AG09319 (cell line): Measurements from ENCODE around the gene LRP10.
A peak's percentile ranks its signal among the peaks of the same experiment; 100 is the strongest.
"Not testable (repeated sequence)": the region's sequence is repeated elsewhere in the genome, so short reads cannot be mapped to it uniquely, and the experiment has no call there.

Source experiments
- DNase-seq: peaks from one replicate; pipeline ENCODE4 v3.0.0-alpha.2; 2010; ENCODE audit warnings: low read depth; ENCODE audit errors: extremely low read depth
- CTCF ChIP-seq: IDR thresholded peaks from 2 replicates; pipeline ENCODE4 v1.5.1; 2011; ENCODE audit warnings: low read depth, mild to moderate bottlenecking, inconsistent platforms, low read length, moderate library complexity

LRP10 gene

DNA sequence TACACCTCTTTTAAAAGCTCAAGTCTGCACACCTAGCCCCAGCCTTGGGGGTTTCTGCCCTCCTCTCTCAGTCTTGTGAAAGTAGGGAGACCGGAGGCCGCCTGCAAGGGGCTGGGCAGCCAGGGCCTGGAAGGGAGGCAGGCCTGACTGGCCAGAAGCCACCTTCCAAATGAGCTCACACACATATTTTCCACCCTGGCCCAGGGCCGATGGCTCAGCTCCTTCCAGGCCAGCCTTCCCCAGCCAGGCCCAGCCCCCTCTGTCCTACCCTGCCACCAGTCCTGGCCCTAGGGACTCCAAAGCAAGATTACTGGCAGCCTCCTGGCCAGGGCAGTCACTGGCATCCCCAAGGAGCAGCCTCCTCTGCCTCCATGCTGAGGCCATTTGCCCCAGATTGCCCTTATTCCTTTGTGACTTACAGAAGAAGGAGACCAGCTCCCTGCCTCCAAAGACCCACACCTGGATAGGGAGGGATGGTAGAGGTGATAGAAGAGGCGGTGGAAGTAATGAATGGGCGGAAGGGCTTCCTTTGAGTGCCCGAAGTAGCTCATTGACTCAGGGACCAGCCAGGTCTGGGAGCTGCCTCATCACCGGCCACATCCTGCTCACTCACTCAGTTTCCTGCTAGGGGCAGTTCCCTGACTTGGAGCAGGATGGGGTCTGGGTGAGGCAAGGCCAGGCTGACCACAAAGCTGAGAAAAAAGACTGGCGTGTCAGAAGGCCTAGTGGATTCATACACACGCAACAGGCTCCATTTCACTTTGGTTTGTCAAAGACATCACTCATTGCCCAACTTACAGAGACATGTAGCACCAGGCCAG is 20.4 kb upstream of the LRP10 start:
- TF ChIP-seq CTCF = no peak
- DNase-seq = peak; percentile 93

DNA sequence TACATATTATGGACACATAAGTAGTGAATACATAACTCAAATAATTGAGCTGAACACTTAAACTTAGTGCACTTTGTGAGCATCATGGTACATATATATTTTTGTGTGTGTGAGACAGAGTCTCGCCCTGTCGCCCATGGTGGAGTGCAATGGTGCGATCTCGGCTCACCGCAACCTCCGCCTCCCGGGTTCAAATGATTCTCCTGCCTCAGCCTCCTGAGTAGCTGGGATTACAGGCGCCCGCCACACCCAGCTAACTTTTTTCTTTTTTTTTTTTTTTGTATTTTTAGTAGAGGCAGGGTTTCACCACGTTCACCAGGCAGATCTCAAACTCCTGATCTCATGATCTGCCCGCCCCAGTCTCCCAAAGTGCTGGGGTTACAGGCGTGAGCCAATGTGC is 19.4 kb upstream of the LRP10 start:
- DNase-seq = not testable (repeated sequence)

DNA sequence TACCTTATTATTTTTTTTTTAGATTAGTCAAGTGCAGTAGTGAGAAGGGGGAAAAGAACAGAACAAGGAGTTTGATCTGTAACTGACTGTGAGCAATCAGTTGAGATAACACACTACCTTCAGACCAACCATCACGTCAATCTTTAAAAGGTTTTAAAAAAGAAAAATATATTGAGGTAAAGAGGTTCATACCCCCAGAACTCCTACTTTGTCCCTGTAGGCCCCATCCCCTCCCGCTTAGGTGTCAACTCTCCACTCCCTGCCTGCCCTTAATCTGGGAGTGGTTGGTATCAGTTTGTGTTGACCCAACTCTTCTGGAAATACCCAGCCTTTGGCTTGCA is 19.0 kb upstream of the LRP10 start:
- DNase-seq = no peak
- TF ChIP-seq CTCF = no peak

- peak; percentile 87 for TF ChIP-seq CTCF
- DNase-seq = no peak
Observed at GRCh38 chr14:22852940-22853767, 18.4 kb upstream of the LRP10 start.

GRCh38 chr14:22854296-22854695 is 17.2 kb upstream of the LRP10 start:
- not testable (repeated sequence) for DNase-seq

DNA sequence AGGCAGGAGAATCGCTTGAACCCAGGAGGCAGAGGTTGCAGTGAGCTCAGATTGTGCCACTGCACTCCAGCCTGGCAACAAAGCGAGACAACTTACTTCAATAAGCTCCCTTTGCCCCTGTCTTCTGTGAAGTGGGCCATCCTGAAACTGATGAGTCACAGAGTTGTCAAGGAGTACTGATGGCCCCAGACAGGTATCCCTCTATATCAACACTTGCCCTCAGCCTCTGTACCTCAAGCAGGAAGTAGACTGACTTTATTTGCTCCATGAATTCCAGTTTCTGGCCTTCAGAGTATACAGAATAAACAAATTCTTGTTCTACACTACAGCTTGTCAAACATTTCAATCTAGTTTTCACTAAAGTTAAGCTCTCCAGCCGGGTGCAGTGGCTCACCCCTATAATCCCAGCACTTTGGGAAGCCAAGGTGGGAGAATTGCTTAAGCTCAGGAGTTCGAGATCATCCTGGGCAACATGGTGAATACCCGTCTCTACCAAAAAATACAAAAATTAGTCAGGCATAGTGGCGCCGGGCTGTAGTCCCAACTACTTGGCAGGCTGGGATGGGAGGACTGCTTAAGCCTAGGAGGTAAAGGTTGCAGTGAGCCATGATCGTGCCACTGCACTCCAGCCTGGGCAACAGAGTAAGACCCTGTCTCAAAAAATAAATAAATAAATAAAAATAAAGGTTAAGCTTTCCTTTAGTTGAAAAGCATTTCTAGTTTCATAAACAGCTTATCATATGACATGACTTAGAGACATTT is 16.4 kb upstream of the LRP10 start:
- DNase-seq = no peak
- TF ChIP-seq CTCF = no peak

DNA sequence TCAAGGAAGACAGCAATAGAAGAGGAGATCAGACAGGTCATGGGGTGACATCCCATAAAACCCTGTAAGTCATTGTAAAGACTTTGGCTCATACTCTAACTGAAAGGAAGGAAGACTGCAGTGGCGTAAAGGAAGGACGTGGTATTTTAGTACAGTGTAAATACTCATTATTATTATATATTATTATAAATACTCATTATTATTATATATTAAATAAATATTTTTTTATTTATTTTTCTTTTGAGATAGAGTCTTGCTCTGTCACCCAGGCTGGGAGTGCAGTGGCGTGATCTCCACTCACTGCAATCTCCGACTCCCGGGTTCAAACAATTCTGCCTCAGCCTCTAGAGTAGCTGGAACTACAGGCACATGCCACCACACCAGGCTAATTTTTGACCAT is 15.1 kb upstream of the LRP10 start:
- TF ChIP-seq CTCF = no peak
- DNase-seq = no peak

- DNase-seq = not testable (repeated sequence)
Observed at GRCh38 chr14:22860377-22860776, 11.2 kb upstream of the LRP10 start.
